ENCODE data around the gene CLDN11.

The CLDN11 gene

DNA sequence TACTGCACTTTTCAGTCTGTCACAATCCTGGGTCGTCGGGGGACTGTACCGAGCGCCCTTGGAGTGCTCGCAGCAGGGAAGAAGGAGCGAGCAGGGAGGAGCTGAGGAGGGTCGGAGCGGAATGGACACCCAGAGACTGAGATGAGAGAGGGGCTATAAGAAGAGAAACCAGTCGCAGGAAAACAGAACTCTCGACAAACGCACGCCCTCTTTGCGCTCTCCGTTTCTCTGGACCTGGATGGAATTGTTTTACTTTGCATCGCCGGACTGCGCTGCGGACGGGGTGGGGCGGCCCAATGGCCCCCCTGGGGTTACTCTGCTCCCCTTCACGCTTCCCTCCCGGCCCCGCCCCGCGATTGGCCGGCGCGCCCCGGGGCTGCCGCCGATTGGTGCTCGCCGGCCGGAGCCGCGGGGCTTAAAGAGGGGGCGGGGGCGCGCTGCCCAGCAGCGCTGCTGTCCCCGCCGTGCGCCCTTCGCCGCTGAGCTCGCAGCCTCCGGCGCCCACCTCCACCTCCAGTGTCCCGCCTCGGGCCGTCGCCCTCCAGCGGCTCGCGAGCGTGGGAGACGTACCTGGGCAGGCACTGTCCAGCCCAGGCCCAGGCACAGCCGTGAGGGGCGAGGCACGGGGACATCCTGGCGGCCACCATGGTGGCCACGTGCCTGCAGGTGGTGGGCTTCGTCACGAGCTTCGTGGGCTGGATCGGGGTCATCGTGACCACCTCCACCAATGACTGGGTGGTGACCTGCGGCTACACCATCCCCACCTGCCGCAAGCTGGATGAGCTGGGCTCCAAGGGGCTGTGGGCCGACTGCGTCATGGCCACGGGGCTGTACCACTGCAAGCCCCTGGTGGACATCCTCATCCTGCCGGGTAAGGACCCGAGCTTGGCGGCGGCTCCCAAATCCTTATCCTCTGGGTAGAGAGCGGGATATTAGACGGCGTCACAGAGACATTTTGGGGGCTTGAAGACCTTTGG lies at the start of gene CLDN11:
Gene CLDN11 (plus strand): TSS at position 447 of the 977 bp plus-strand sequence. CDS start 199 bp downstream, at position 646.
- DNase-seq (ENCODE audit: low read depth in 2 of 2) = no peak

GRCh38 chr3:170368921-170369320 lies 49.7 kb upstream of the CLDN11 start:
- DNase-seq (ENCODE audit: low read depth in 2 of 2) = no peak

DNA sequence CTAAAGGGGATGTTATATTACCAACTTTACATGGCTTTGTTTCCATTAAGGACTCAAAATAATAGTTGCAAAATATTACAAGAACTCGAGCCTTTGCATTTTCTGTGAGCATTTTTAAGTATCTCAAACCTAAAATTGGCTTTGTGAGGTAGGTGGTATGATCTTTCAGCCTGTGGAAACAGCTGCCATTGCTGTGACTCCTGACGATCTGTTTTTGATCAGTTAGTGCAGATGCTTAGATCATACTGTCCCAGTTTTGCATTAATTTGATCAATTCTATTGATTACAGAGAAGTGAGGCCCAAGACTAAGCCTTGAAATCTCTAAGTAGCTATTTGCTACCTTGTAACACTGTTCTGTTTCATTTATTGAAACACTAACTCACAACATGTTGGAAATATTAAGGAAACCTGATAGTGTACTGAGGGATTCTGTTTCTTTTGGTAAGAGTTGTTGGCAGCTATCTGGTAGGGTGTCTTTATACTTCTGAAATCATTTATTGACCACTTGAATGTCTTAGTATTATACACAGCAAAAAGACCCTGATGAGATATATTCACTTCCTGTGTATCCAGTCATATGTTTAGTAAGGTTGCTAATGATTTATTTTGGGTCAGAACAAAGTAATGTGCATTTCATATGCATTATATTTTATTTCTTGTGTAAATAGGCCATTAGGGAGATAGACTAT lies 46.3 kb upstream of the CLDN11 start:
- DNase-seq (ENCODE audit: low read depth in 2 of 2) = no peak

- no peak for DNase-seq (ENCODE audit: low read depth in 2 of 2)
Observed at GRCh38 chr3:170383567-170383966, 35.1 kb upstream of the CLDN11 start.

DNA sequence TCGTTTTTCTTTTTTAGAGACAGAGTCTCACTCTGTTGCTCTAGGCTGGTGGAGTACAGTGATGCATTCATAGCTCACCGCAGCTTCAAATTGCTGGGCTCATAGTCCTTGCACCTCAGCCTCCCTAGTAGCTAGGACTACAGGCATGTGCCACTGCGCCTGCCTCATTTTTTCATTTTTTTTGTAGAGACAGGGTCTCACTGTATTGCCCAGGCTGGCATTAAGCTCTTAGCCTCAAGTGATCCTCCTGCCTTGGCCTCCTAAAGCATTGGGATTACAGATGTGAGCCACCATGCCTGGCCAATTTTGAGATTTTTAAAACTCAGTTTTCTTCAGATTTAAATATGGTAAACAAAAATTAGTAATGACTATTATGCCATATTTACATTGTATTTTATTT lies 32.2 kb upstream of the CLDN11 start:
- DNase-seq (ENCODE audit: low read depth in 2 of 2) = no peak

DNA sequence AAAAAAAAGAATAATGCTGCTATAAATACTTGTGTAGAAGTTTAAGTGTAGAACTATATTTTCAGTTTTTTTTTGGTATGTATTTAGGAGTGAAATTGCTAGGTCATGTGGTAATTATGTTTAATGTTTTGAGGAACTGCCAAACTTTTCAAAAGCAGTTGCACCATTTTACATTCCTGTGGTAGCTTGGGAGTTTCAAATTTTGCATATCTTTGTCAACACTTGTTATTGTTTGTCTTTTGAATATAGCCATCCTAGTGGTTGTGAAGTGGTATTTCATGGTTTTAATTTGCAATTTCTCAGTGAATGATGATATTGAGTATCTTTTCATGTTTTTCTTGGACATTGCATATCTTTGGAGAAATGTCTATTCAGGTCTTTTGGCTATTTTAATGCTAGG lies 30.7 kb upstream of the CLDN11 start:
- no peak for DNase-seq (ENCODE audit: low read depth in 2 of 2)

GRCh38 chr3:170391108-170391507 lies 27.6 kb upstream of the CLDN11 start:
- DNase-seq (ENCODE audit: low read depth in 2 of 2) = no peak

- no peak for DNase-seq (ENCODE audit: low read depth in 2 of 2)
Observed at GRCh38 chr3:170397685-170398084, 21.0 kb upstream of the CLDN11 start.

DNA sequence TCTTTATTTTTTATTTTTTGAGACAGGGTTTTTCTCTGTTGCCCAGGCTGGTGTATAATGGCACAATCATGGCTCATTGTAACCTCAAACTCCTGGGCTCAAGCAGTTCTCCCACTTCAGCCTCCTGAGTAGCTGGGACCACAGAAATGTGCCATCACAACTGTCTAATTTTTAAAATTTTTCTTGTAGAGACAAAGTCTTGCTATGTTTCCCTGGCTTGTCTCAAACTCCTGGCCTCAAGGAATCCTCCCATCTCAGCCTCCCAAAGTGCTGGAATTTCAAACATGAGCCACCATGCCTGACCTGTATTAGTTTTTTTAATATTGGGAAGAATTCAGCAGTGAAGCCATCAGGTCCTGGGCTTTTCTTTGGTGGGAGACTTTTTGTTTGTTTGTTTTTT lies 13.6 kb upstream of the CLDN11 start:
- no peak for DNase-seq (ENCODE audit: low read depth in 2 of 2)

DNA sequence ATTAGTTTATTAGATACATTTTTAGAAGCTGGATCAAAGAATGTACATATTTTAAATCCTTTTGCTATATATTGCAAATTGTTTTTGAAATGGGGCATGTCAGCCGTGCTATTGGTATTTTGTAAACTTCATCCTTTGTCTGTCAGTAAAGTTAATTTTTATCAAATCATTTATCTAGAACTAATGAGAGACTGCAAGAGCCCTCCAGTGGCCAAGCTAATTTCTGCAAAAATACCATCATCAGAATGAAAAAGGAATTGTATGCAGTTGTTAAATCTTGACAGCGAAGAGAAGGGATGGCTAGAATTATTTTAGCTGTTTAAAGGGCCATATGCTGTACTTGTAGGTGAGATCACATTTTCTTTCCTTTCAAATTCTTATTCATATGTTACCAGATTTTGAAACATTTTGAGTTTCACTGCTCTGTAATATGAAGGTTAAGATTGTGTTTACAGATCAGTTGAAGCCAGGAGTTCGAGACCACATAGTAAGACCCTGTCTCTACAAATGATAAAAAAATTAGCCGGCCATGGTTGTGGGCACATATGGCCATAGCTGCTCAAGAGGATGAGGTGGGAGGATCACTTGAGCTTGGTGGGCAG lies 8.1 kb upstream of the CLDN11 start:
- no peak for DNase-seq (ENCODE audit: low read depth in 2 of 2)

GRCh38 chr3:170413291-170413690 lies 5.4 kb upstream of the CLDN11 start:
- DNase-seq (ENCODE audit: low read depth in 2 of 2) = no peak

- peak in 1 of 2 donors; percentile 15 for DNase-seq (ENCODE audit: low read depth in 2 of 2)
Observed at GRCh38 chr3:170414202-170414663, 4.4 kb upstream of the CLDN11 start.

- DNase-seq (ENCODE audit: low read depth in 2 of 2) = no peak
Observed at GRCh38 chr3:170417090-170417489, 1.6 kb upstream of the CLDN11 start.

GRCh38 chr3:170419557-170420087 lies 954 bp downstream of the CLDN11 start:
- no peak for DNase-seq (ENCODE audit: low read depth in 2 of 2)

DNA sequence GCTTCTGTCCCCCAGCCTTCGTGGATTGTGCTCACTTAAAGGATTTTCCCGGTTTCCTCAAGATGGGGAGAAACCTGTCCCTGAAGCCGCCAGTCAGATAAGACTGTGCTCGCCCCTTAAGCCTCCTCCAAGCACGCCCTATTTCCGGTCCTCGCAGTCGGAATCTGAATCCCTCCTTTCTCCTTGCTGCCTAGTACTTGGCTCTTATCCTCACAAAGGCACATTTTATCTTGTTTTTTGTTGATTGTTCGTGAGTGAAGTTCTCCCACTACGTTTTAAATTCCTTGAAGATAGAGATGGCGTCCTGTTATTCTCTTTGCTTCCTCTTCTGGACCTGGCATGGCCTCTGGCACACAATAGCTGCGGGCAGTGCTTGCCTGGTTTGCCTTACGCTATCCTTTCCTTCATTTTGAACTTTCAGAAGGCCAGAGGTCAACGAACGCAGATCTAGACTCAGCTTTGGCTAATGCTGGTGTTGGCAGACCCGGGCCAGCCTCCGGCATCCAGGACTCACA lies 1.7 kb downstream of the CLDN11 start:
- DNase-seq (ENCODE audit: low read depth in 2 of 2) = no peak

- no peak for DNase-seq (ENCODE audit: low read depth in 2 of 2)
Observed at GRCh38 chr3:170421111-170421641, 2.5 kb downstream of the CLDN11 start.

DNA sequence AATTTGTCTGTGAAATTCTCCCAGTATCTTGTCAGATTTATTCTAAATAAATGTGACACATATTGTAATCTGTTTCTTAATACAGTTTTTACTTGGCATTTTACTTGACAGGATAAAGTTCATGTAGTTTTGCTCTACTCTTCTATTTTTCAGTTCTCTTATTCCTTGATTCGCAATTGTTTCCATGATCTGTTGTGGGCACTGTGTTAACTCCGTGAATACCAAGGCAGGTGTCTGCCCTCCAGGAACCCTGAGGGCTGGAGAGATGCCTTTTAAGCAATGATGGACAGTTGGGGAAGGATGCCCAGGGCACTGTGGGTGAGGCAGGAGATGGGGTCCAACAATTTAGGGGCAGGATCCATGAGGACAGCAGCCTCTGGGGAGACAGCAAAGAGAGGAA lies 3.1 kb downstream of the CLDN11 start:
- no peak for DNase-seq (ENCODE audit: low read depth in 2 of 2)

GRCh38 chr3:170423001-170423615 lies 4.4 kb downstream of the CLDN11 start:
- DNase-seq (ENCODE audit: low read depth in 2 of 2) = no peak

DNA sequence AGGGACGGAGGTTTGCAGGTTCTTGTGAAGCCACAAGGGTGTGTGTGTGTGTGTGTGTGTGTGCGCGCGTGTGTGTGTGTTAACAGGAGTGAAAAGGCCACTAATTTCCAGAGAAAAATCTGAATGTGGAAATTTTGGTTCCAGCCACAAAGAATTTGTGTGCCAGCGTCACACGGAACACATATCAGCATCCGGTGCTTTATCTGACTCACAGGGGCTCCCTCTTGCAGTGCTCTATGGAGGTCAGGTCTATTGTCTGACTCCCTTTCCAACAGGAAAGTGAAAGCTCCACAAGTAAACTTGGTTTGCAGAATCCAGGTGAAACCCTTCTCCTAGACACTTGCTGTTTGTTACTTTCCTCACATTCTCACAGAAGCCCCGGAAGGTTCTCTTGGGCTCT lies 6.2 kb downstream of the CLDN11 start:
- DNase-seq (ENCODE audit: low read depth in 2 of 2) = no peak

GRCh38 chr3:170425491-170426239 lies 7.0 kb downstream of the CLDN11 start:
- DNase-seq (ENCODE audit: low read depth in 2 of 2) = no peak

Data from stimulated activated CD4-positive, alpha-beta T cell treated with anti-CD3 and anti-CD28 coated beads, Interleukin-1b, Interleukin-23, amount 100 ng/mL, for 4 hours (primary cell).